Upper lobe of left lung (tissue), 6 donors: ENCODE results near the gene PDGFD. TPM values are rescaled to one million over a fixed set of nuclear protein-coding genes. Genes with fewer than 3 reads are reported as not detected.

Source experiments
- ATAC-seq, 2 donors: fragments of 200-7000 bp; cut with Tn5 transposase; one replicate each; pipeline ENCODE4 v1.9.1; 2022; ENCODE audit warnings: mild to moderate bottlenecking in 2 of 2, moderate library complexity in 2 of 2; ENCODE audit not compliant: low FRiP score in 2 of 2
- DNase-seq, 2 donors: peaks; one replicate each; pipeline ENCODE4 v3.0.0-alpha.2; 2019 to 2020
- H3K27ac ChIP-seq, 4 donors: fragments of 200-600 bp; sonication (generic); one replicate each; pipeline ENCODE4 v1.5.1; 2016 to 2019
- H3K27me3 ChIP-seq, 4 donors: fragments of 200-600 bp; sonication (generic); one replicate each; pipeline ENCODE4 v1.5.1; 2017 to 2019
- H3K36me3 ChIP-seq, 4 donors: fragments of 200-600 bp; sonication (generic); one replicate each; pipeline ENCODE4 v1.5.1; 2016 to 2019
- H3K4me1 ChIP-seq, 4 donors: fragments of 200-600 bp; sonication (generic); one replicate each; pipeline ENCODE4 v1.5.1; 2018 to 2019
- H3K4me3 ChIP-seq, 4 donors: fragments of 200-600 bp; sonication (generic); one replicate each; pipeline ENCODE4 v1.5.1; 2017 to 2019; ENCODE audit warnings: mild to moderate bottlenecking in 2 of 4, moderate library complexity in 1 of 4
- H3K9me3 ChIP-seq, 4 donors: fragments of 200-600 bp; sonication (generic); one replicate each; pipeline ENCODE4 v1.5.1; 2018 to 2019
- EP300 ChIP-seq, 4 donors: sonication (generic); formaldehyde crosslinking; IDR thresholded peaks; one replicate each; pipeline ENCODE4 v1.5.1; 2017; ENCODE audit warnings: antibody characterized with exemption in 4 of 4, control low read depth in 2 of 4
- POLR2A ChIP-seq, 4 donors: fragments of 450-650 bp; IDR thresholded peaks; one replicate each; pipeline ENCODE4 v1.5.1; 2016 to 2017; ENCODE audit warnings: antibody characterized with exemption in 4 of 4, mild to moderate bottlenecking in 2 of 4
- POLR2AphosphoS5 ChIP-seq, 2 donors: sonication (generic); formaldehyde crosslinking; IDR thresholded peaks; one replicate each; pipeline ENCODE4 v1.5.1; 2017; ENCODE audit warnings: antibody characterized with exemption in 2 of 2
- WGBS, 2 donors: methylation state at CpG; one replicate each; pipeline ENCODE4 v1.1.5; 2017 to 2018; 5-methylcytosine and 5-hydroxymethylcytosine counted together
- total RNA-seq, 6 donors: library from RNA; depleted of rRNA in 4 of 6; stranded (reverse); fragments of >200 nt in 4 of 6; gene quantifications; one replicate each; pipeline versions ENCODE4 v1.1.0 to v1.2.1, GENCODE V29; 2016 to 2021
- TF ChIP-seq, protein P1 (sequence below), 6 experiments: fragments of 450-650 bp in 4 of 6; fragments of 200-600 bp in 2 of 6; sonication (generic) in 2 of 6; IDR thresholded peaks; one replicate each; pipeline ENCODE4 v1.5.1; 2016 to 2019; ENCODE audit warnings: antibody characterized with exemption in 6 of 6
- donor health status: DM: no; HTN: no; CAD: no; lungs with moderate emphysema.
- donor health status: DM: no; HTN: yes; CAD: no; lungs with severe emphysema.

PDGFD gene
- total RNA-seq, 6 donors from 2014 or later: 2.1 to 6.6 (median 2.7) TPM; not detected in 1

DNA sequence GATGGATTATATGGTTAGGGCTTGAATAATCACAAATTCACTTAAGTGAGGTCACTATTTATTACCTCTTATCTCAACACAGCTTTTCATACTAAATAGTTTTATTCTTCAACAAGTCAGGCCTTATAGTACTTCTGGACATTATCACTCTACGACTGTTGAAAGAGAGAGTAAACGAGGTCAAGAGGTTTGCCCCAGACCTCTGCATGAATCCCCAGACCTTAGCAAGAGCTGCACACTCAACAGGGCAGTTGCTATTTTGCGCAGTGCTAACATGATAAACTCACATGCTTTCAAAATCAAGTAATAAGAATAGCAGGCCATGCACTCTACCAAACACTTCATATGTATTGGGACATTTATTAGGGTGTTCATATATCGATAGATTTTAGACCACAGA, 67.0 kb downstream of the PDGFD start:
- no peak overlapping the region for H3K27ac ChIP-seq
- TF ChIP-seq, protein P1, sequence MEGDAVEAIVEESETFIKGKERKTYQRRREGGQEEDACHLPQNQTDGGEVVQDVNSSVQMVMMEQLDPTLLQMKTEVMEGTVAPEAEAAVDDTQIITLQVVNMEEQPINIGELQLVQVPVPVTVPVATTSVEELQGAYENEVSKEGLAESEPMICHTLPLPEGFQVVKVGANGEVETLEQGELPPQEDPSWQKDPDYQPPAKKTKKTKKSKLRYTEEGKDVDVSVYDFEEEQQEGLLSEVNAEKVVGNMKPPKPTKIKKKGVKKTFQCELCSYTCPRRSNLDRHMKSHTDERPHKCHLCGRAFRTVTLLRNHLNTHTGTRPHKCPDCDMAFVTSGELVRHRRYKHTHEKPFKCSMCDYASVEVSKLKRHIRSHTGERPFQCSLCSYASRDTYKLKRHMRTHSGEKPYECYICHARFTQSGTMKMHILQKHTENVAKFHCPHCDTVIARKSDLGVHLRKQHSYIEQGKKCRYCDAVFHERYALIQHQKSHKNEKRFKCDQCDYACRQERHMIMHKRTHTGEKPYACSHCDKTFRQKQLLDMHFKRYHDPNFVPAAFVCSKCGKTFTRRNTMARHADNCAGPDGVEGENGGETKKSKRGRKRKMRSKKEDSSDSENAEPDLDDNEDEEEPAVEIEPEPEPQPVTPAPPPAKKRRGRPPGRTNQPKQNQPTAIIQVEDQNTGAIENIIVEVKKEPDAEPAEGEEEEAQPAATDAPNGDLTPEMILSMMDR (IDR thresholded peaks at IDR 0.05): no peak
- TF ChIP-seq EP300 (IDR thresholded peaks at IDR 0.05): no peak
- WGBS, 2 donors: 72 to 74% methylated on average over 4 of the region's 4 CpGs

DNA sequence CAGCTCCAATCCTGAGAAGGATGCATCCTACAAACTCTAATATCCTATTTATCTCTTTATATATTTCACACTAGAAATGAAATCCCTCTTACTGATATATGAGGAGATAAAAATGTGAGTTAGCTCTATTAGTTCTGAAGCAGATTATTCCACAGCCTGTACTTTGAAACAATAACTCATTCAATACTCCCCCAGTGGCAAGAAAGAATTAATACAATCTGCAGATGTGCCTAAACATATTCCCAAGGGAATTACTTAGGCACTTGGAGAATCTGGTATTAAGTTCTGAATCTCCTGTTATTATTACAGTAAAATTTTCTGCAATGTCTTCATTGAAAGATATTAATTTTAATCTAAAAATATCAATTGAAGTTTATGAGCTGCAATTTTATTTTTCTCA, 68.2 kb downstream of the PDGFD start:
- H3K27ac ChIP-seq: no peak overlapping the region
- DNase-seq (no peak), ATAC-seq (no peak)
- TF ChIP-seq POLR2A (IDR thresholded peaks at IDR 0.05): no peak
- no peak overlapping the region for H3K4me3 ChIP-seq
- no peaks in the 10 kb centered on the region for H3K27me3 ChIP-seq
- no peaks in the 10 kb centered on the region for H3K36me3 ChIP-seq
- H3K4me1 ChIP-seq: no peaks in the 10 kb centered on the region
- no peaks in the 10 kb centered on the region for H3K9me3 ChIP-seq

More for the DNA sequence above, 67.0 kb downstream of the PDGFD start:
- Histone ChIP-seq H3K36me3 (no peaks in the 10 kb centered on the region), H3K27me3 (no peaks in the 10 kb centered on the region), H3K4me3 (no peak overlapping the region), H3K4me1 (no peaks in the 10 kb centered on the region), H3K9me3 (no peaks in the 10 kb centered on the region)
- DNase-seq: no peak
- ATAC-seq: no peak

DNA sequence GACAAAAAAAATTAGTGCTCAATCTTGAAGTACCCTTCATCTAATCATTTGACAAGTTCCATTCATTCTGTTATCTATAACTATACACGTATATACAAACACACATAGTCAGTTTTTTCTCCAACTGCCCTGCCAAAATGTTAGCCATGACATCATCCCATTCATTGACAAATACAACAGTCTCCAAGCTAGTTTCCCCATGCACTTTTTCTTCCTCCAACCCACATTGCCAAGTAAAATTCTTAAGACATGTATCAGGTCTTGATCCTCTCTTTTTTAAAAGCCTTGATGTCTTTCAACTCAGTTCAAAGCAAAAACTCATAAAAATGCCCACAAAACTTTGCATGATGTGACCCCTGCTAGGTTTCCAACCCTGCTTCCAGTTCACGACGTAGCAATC, 69.4 kb downstream of the PDGFD start:
- no peaks in the 10 kb centered on the region for H3K27me3 ChIP-seq
- ATAC-seq (no peak), DNase-seq (no peak)
- H3K36me3 ChIP-seq: no peaks in the 10 kb centered on the region
- no peak overlapping the region for H3K4me3 ChIP-seq
- WGBS, 2 donors: 71 to 82% methylated on average over 3 of the region's 3 CpGs
- H3K9me3 ChIP-seq: no peaks in the 10 kb centered on the region
- TF ChIP-seq EP300 (IDR thresholded peaks at IDR 0.05): no peak
- no peak for TF ChIP-seq POLR2AphosphoS5 (IDR thresholded peaks at IDR 0.05)
- TF ChIP-seq, protein P1 (IDR thresholded peaks at IDR 0.05): no peak
- no peak for TF ChIP-seq POLR2A (IDR thresholded peaks at IDR 0.05)
- H3K27ac ChIP-seq: no peak overlapping the region
- no peaks in the 10 kb centered on the region for H3K4me1 ChIP-seq

DNA sequence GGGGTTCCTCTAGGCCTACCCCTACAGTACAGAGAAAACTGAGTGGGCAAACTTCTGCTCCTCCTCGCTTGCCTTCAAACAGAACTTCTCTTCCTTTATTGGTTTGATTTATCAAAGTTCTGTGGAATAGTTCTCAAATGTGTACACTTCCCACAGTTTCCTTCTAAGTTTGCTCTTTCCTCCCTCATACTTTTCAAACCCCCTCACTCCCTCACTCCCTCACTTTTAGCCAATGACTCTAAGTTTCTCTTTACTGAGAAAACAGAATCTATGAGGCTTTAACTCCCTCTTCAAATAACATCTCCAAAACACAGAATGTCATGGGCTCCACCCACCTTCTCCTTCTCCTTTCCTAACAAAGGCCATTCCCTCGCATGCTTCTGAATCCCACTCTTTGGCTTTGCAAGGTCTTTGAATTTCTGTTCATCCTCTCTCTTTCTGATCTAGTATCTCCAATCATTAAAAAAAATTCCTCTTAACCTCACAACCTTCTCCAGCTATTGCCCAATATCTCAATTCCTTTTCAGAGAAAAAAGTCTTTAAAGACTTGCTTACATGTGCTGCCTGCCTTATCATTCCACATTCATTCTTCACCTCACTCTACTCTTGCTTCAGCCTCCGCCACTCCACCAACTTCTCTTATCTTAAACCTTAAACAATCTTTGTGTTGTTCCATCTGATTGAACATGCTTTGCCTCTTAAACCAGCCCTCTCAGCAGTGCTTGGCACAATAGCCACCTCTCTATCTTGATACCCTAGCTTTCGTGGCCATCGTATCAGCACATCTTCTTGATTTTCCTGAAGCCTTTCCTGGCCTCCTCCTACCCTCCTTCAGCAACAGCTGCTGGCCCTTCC, 70.3 kb downstream of the PDGFD start:
- Histone ChIP-seq H3K27ac (no peak overlapping the region), H3K36me3 (no peaks in the 10 kb centered on the region), H3K27me3 (no peaks in the 10 kb centered on the region), H3K4me3 (no peak overlapping the region), H3K4me1 (no peaks in the 10 kb centered on the region), H3K9me3 (no peaks in the 10 kb centered on the region)
- ATAC-seq (no peak), DNase-seq (no peak)
- WGBS, 2 donors: 80 to 91% methylated on average over 5 of the region's 5 CpGs
- TF ChIP-seq EP300 (IDR thresholded peaks at IDR 0.05) (no peak), POLR2A (IDR thresholded peaks at IDR 0.05) (no peak), POLR2AphosphoS5 (IDR thresholded peaks at IDR 0.05) (no peak)
- TF ChIP-seq, protein P1 (IDR thresholded peaks at IDR 0.05): no peak

DNA sequence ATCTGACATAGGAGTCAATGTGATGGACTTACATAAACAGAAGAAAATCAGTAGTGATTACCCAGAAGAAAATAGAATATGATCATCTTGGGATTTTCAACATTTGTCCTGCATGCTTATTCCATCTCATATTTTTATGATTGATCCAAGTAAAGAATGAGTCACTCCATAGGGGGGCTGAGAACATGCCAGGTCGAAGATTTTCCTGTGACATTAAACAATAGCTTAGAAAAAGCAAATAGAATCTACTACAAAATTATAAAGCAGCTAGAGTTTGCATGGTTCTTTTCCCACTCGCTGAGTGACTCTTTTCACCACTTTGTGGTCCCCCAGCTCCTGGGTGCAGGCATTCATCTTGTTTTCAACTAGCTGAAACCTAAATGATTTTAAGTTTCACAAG, 71.2 kb downstream of the PDGFD start:
- Histone ChIP-seq H3K4me3 (no peak overlapping the region), H3K36me3 (no peaks in the 10 kb centered on the region), H3K4me1 (no peaks in the 10 kb centered on the region), H3K27me3 (no peaks in the 10 kb centered on the region), H3K27ac (no peak overlapping the region), H3K9me3 (no peaks in the 10 kb centered on the region)
- ATAC-seq (no peak), DNase-seq (no peak)
- 79 to 82% methylated on average over 2 of the region's 2 CpGs for WGBS, 2 donors
- no peak for TF ChIP-seq EP300 (IDR thresholded peaks at IDR 0.05)
- TF ChIP-seq POLR2A (IDR thresholded peaks at IDR 0.05): no peak
- TF ChIP-seq POLR2AphosphoS5 (IDR thresholded peaks at IDR 0.05): no peak
- TF ChIP-seq, protein P1 (IDR thresholded peaks at IDR 0.05): no peak
